Trophoblast cell (in vitro differentiated cells and primary cell): ENCODE results near the gene BBOX1.

Source experiments
- DNase-seq, 2 donors: peaks; one replicate each; pipeline ENCODE4 v3.0.0-alpha.2; 2016
- H2AFZ ChIP-seq: 2 replicates; pipeline ENCODE4 v1.6.1; 2013; ENCODE audit warnings: low read length, moderate library complexity, mild to moderate bottlenecking; ENCODE audit not compliant: insufficient read depth, poor library complexity
- H2AK5ac ChIP-seq: 2 replicates; pipeline ENCODE4 v1.6.1; 2013; ENCODE audit warnings: mild to moderate bottlenecking, low read length
- H2BK120ac ChIP-seq: 2 replicates; pipeline ENCODE4 v1.6.1; 2013; ENCODE audit warnings: low read length, mild to moderate bottlenecking, moderate library complexity; ENCODE audit not compliant: insufficient read depth, poor library complexity
- H2BK12ac ChIP-seq: 2 replicates; pipeline ENCODE4 v1.6.1; 2013; ENCODE audit warnings: mild to moderate bottlenecking, low read length, moderate library complexity
- H2BK5ac ChIP-seq: 2 replicates; pipeline ENCODE4 v1.6.1; 2013; ENCODE audit warnings: low read length, low read depth, moderate library complexity, mild to moderate bottlenecking; ENCODE audit not compliant: poor library complexity
- H3K14ac ChIP-seq: 2 replicates; pipeline ENCODE4 v1.6.1; 2013; ENCODE audit warnings: mild to moderate bottlenecking, low read length
- H3K18ac ChIP-seq: 2 replicates; pipeline ENCODE4 v1.6.1; 2013; ENCODE audit warnings: mild to moderate bottlenecking, low read length
- H3K23ac ChIP-seq: 2 replicates; pipeline ENCODE4 v1.6.1; 2013; ENCODE audit warnings: low read length
- H3K27ac ChIP-seq: 2 replicates; pipeline ENCODE4 v1.5.1; 2013; ENCODE audit warnings: low read depth, mild to moderate bottlenecking, inconsistent platforms, low read length, moderate library complexity
- H3K27me3 ChIP-seq: 2 replicates; pipeline ENCODE4 v1.6.1; 2013; ENCODE audit warnings: inconsistent platforms, mild to moderate bottlenecking, low read length, moderate library complexity; ENCODE audit not compliant: insufficient read depth
- H3K36me3 ChIP-seq, 2 experiments: 1 replicate in 1 of 2; 2 replicates in 1 of 2; pipeline ENCODE4 v1.6.1; 2013; ENCODE audit warnings: low read length in 2 of 2, mild to moderate bottlenecking in 2 of 2, moderate library complexity in 1 of 2; ENCODE audit not compliant: insufficient read depth in 2 of 2, control insufficient read depth in 1 of 2
- H3K4ac ChIP-seq: 2 replicates; pipeline ENCODE4 v1.6.1; 2013; ENCODE audit warnings: low read depth, mild to moderate bottlenecking, low read length, moderate library complexity
- H3K4me1 ChIP-seq, 2 experiments: 1 replicate in 1 of 2; 2 replicates in 1 of 2; pipeline ENCODE4 v1.6.1; 2013; ENCODE audit warnings: low read length in 2 of 2, mild to moderate bottlenecking in 2 of 2, moderate library complexity in 1 of 2; ENCODE audit not compliant: insufficient read depth in 2 of 2, control insufficient read depth in 1 of 2
- H3K4me2 ChIP-seq: 2 replicates; pipeline ENCODE4 v1.6.1; 2013; ENCODE audit warnings: inconsistent platforms, mild to moderate bottlenecking, low read length, moderate library complexity
- H3K4me3 ChIP-seq: 2 replicates; pipeline ENCODE4 v1.5.1; 2013; ENCODE audit warnings: mild to moderate bottlenecking, low read depth, low read length, inconsistent platforms
- H3K79me1 ChIP-seq: one replicate; pipeline ENCODE4 v1.6.1; 2013; ENCODE audit warnings: low read length
- H3K79me2 ChIP-seq: 2 replicates; pipeline ENCODE4 v1.6.1; 2013; ENCODE audit warnings: low read length, mild to moderate bottlenecking; ENCODE audit not compliant: control insufficient read depth, insufficient read depth, poor library complexity
- H3K9ac ChIP-seq: 2 replicates; pipeline ENCODE4 v1.6.1; 2013; ENCODE audit warnings: mild to moderate bottlenecking, low read length
- H3K9me3 ChIP-seq: 2 replicates; pipeline ENCODE4 v1.6.1; 2013; ENCODE audit warnings: low read depth, mild to moderate bottlenecking, control low read depth, inconsistent platforms, low read length; ENCODE audit not compliant: insufficient read depth
- H4K12ac ChIP-seq: 2 replicates; pipeline ENCODE4 v1.6.1; 2013; ENCODE audit warnings: low read depth, mild to moderate bottlenecking, low read length, moderate library complexity
- H4K8ac ChIP-seq: 2 replicates; pipeline ENCODE4 v1.6.1; 2013; ENCODE audit warnings: low read depth, mild to moderate bottlenecking, low read length, moderate library complexity
- H4K91ac ChIP-seq: one replicate; pipeline ENCODE4 v1.6.1; 2013; ENCODE audit warnings: low read depth, mild to moderate bottlenecking, low read length, moderate library complexity
- WGBS: extraction: QIAGEN DNeasy Blood & Tissue Kit; methylation state at CpG from one replicate; pipeline ENCODE4 v1.1.7; 2013; ENCODE audit warnings: missing lambda C conversion rate; ENCODE audit not compliant: insufficient read length, insufficient coverage; ENCODE audit errors: extremely low coverage; 5-methylcytosine and 5-hydroxymethylcytosine counted together

The BBOX1 gene

DNA sequence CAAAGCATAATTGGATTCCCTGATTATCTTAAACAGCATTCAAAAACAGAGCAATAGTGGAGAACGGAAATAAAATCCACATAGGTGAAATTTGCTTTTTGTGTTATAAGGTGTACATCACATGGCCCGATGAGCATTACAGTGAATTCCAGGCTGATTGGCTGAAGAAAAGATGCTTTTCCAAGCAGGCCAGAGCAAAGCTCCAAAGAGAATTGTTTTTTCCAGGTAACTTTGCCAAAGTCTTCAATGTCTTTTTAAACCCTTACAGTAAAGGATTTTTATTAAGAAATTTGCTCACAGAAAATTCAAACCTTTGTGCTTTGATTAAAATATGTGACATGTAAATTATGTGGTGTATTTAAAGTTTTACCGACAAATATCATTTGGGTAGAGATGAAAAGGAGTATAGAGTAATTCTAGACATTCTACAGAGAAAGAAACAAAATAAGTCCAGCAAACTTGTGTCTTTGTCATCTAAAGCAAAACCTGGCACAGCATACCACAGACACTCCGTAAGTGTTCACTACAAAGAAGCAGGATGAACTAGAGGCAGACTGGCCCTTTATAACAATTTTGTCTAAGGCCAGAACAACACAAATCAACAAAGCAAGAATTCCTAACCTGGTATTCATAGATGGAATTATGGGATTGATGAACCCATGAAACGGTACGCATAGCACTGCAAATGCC lies 16.6 kb downstream of the BBOX1 start:
- Histone ChIP-seq H3K4me3 (no peak overlapping the region), H3K9me3 (peaks cover 2% of the 10 kb centered on the region), H4K8ac (no peak overlapping the region), H3K4me1 (no peaks in the 10 kb centered on the region), H4K91ac (no peak overlapping the region), H2AK5ac (no peak overlapping the region), H3K79me2 (no peaks in the 10 kb centered on the region), H2BK12ac (no peak overlapping the region), H4K12ac (no peak overlapping the region), H2BK120ac (no peak overlapping the region), H2AFZ (no peak overlapping the region), H3K18ac (no peak overlapping the region), H3K4me2 (no peak overlapping the region), H3K4ac (no peak overlapping the region), H3K23ac (no peak overlapping the region), H3K79me1 (no peaks in the 10 kb centered on the region), H3K9ac (no peak overlapping the region), H3K27ac (no peak overlapping the region), H3K14ac (no peak overlapping the region), H2BK5ac (no peak overlapping the region), H3K27me3 (no peaks in the 10 kb centered on the region), H3K36me3 (no peaks in the 10 kb centered on the region)
- DNase-seq = no peak
- no CpG with 5 or more reads among the region's 6 CpGs for WGBS

DNA sequence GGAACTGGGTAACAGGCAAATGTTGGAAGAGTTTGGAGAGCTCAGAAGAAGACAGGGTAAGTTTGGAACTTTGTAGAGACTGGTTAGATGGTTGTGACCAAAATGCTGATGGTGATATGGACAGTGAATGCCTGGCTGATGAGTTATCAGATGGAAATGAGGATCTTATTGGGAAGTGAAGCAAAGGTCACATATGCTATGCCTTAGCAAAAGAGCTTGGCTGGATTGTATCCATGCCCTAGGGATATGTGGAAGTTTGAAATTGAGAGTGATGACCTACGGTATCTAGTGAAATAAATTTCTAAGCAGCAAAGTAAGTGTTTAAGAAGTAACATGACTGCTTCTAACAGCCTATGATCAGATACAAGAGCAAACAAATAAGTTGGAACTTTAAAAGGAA lies 17.8 kb downstream of the BBOX1 start:
- Histone ChIP-seq H2BK5ac (no peak overlapping the region), H4K8ac (no peak overlapping the region), H4K91ac (no peak overlapping the region), H3K27me3 (no peaks in the 10 kb centered on the region), H4K12ac (no peak overlapping the region), H3K18ac (no peak overlapping the region), H3K27ac (no peak overlapping the region), H2AFZ (no peak overlapping the region), H3K4me2 (no peak overlapping the region), H3K14ac (no peak overlapping the region), H3K9ac (no peak overlapping the region), H2BK120ac (no peak overlapping the region), H3K4me1 (no peaks in the 10 kb centered on the region), H3K79me2 (no peaks in the 10 kb centered on the region), H3K79me1 (no peaks in the 10 kb centered on the region), H3K4me3 (no peak overlapping the region), H3K4ac (no peak overlapping the region), H3K9me3 (peaks cover 2% of the 10 kb centered on the region), H3K36me3 (no peaks in the 10 kb centered on the region), H3K23ac (no peak overlapping the region), H2AK5ac (no peak overlapping the region), H2BK12ac (no peak overlapping the region)
- peak; percentile 38 to 84 for DNase-seq
- WGBS = no CpG with 5 or more reads among the region's 1 CpG

DNA sequence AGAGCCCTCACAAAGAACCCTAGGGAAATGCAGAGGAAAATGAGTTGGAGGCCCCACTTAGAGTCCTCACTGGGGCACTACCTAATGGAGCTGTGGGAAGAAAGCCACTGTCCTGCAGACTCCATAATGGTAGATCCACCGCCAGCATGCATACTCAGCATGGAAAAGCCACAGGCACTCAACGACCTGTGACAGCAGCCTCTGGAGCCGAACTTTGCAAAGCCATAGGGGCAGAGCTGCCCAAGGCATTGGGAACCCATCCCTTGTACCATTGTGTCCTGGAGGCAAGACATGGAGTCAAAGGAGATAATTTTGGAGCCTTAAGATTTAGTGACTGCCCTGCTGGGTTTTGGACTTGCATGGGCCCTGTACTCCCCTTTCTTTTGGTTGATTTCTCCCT lies 18.8 kb downstream of the BBOX1 start:
- no peak overlapping the region for H3K27ac ChIP-seq
- no peak overlapping the region for H4K12ac ChIP-seq
- no peak overlapping the region for H3K14ac ChIP-seq
- H2BK120ac ChIP-seq = no peak overlapping the region
- no peak overlapping the region for H4K8ac ChIP-seq
- no peaks in the 10 kb centered on the region for H3K79me2 ChIP-seq
- H3K4me3 ChIP-seq = no peak overlapping the region
- H3K9me3 ChIP-seq = peaks cover 2% of the 10 kb centered on the region
- no peak overlapping the region for H2AFZ ChIP-seq
- H3K4me2 ChIP-seq = no peak overlapping the region
- H3K36me3 ChIP-seq = no peaks in the 10 kb centered on the region
- no peaks in the 10 kb centered on the region for H3K4me1 ChIP-seq
- WGBS = no CpG with 5 or more reads among the region's 3 CpGs
- no peaks in the 10 kb centered on the region for H3K27me3 ChIP-seq
- no peaks in the 10 kb centered on the region for H3K79me1 ChIP-seq
- H3K18ac ChIP-seq = no peak overlapping the region
- no peak overlapping the region for H2BK12ac ChIP-seq
- no peak overlapping the region for H3K4ac ChIP-seq
- H2AK5ac ChIP-seq = no peak overlapping the region
- H3K23ac ChIP-seq = no peak overlapping the region
- H2BK5ac ChIP-seq = no peak overlapping the region
- no peak overlapping the region for H3K9ac ChIP-seq
- no peak overlapping the region for H4K91ac ChIP-seq
- DNase-seq = peak; percentile 79 to 84

DNA sequence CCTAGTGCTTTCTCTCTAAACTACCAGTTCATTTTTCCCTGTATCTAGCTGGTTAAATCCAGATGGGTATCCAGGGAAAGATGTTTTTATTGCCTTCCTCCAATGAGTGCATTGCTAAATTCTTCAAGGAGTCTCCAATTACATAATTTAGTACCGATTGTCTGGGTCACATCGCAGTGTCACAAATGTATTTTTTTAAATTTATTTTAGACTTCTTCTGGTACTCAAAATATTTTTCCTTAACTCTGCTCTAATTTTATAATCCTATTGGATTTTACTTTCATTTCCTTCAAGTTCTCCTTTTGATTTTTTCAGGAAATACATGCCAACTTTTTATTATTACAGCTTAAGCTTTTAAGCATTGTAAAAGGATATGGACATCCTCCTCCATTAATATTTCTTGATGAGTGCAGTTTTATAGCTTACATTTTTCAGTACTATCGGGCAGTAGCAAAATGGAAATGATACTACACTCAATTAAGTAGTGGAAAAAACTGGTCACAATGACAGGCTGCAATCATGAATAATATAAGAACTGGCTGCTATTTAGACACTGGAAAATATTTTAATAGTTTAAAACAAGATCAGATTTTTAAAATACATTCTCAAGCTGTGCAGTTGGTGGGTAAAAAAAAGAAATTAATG lies 20.3 kb downstream of the BBOX1 start:
- Histone ChIP-seq H2AK5ac (no peak overlapping the region), H2AFZ (no peak overlapping the region), H2BK120ac (no peak overlapping the region), H3K9ac (no peak overlapping the region), H4K91ac (no peak overlapping the region), H3K4ac (no peak overlapping the region), H3K79me2 (no peaks in the 10 kb centered on the region), H2BK5ac (no peak overlapping the region), H2BK12ac (no peak overlapping the region), H4K12ac (no peak overlapping the region), H3K79me1 (no peaks in the 10 kb centered on the region), H3K4me2 (no peak overlapping the region), H4K8ac (no peak overlapping the region), H3K27ac (no peak overlapping the region), H3K18ac (no peak overlapping the region), H3K27me3 (no peaks in the 10 kb centered on the region), H3K4me1 (no peaks in the 10 kb centered on the region), H3K4me3 (no peak overlapping the region), H3K9me3 (peaks cover 2% of the 10 kb centered on the region), H3K14ac (no peak overlapping the region), H3K36me3 (no peaks in the 10 kb centered on the region), H3K23ac (no peak overlapping the region)
- DNase-seq = no peak
- WGBS = no CpG with 5 or more reads among the region's 3 CpGs
